CD4-positive, alpha-beta T cell treated with Interleukin-17A for 1 hour (primary cell): ENCODE results near the gene KANK4.

ENCODE experiments used
- DNase-seq: peaks from one replicate; pipeline ENCODE4 v3.0.0-alpha.2; 2020

The KANK4 gene

GRCh38 chr1:62194651-62195544 lies 124.3 kb downstream of the KANK4 start, which contains the start of gene L1TD1:
L1TD1 (plus strand) TSS chr1:62194849; CDS start chr1:62206629, 11,780 bp downstream.
- DNase-seq = no peak

GRCh38 chr1:62188111-62188510 lies 131.1 kb downstream of the KANK4 start:
- DNase-seq = no peak

GRCh38 chr1:62187548-62187947 lies 131.7 kb downstream of the KANK4 start:
- no peak for DNase-seq
